SK-MEL-5 (cell line): ENCODE measurements around the gene IZUMO4. TPM values are rescaled to one million over a fixed set of nuclear protein-coding genes. Genes with fewer than 3 reads are reported as not detected.

Source experiments
- DNase-seq: peaks from one replicate; pipeline ENCODE4 v3.0.0-alpha.2; 2016; ENCODE audit warnings: low read depth, low spot score
- in situ Hi-C: cut with HindIII; loops from 2 replicates; pipeline ENCODE4 v1.10.0; 2016; ENCODE audit warnings: low sequenced_read_pairs, high pct_unique_total_duplicates, low pct_unique_long_range_greater_than_20kb
- total RNA-seq: library from RNA; depleted of rRNA; stranded (reverse); fragments of >200 nt; shearing (Covaris generic); gene quantifications from 2 replicates; pipeline ENCODE4 v1.2.3, GENCODE V29; 2014

Gene IZUMO4
- total RNA-seq, 1 experiment from 2014 or later = 0.40 TPM

GRCh38 chr19:2097886-2098327, 1.2 kb downstream of the IZUMO4 start:
- DNase-seq = no peak
- in situ Hi-C loops = no loop called here

GRCh38 chr19:2099054-2099501, 2.4 kb downstream of the IZUMO4 start:
- DNase-seq = no peak
- in situ Hi-C loops = no loop called here

- in situ Hi-C loops = no loop called here
- no peak for DNase-seq
Measured at GRCh38 chr19:2099937-2100718, 3.4 kb downstream of the IZUMO4 start.

- DNase-seq = no peak
- in situ Hi-C loops = no loop called here
Measured at GRCh38 chr19:2100719-2101061, 4.0 kb downstream of the IZUMO4 start.

- in situ Hi-C loops = no loop called here
- DNase-seq = no peak
Measured at GRCh38 chr19:2101417-2102335, 5.0 kb downstream of the IZUMO4 start.

DNA sequence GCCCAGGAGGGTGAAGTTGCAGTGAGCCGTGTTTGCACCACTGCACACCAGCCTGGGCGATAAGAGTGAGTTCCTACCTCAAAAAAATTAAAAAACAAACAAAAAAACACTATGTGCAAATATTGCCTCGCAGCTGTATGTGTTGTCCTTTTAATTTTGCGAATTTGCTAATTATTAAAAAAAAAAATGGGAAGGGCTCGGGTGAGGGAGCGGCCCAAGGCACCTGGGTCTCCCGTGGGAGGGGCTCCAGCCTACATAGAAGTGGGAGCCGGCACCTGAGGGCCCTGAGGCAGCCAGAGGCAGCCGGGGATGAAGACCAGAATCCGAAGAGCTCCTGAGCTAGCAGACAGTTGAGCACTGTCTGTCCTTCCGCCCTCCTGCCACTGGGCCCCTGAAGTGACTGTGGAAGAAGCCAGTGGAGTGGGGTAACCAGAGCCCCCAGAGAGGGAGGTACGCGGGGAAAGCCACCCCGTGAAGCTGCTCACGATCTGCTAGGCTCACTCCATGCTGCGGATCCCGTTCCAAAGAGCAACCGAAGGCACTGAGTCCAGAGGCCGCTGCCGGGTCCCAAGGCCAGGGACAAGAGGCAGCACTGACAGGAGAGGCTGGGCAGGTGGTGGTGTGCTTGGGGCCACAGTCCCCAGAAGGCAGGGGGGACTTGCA, 6.5 kb downstream of the IZUMO4 start:
- no peak for DNase-seq
- in situ Hi-C loops = no loop called here

DNA sequence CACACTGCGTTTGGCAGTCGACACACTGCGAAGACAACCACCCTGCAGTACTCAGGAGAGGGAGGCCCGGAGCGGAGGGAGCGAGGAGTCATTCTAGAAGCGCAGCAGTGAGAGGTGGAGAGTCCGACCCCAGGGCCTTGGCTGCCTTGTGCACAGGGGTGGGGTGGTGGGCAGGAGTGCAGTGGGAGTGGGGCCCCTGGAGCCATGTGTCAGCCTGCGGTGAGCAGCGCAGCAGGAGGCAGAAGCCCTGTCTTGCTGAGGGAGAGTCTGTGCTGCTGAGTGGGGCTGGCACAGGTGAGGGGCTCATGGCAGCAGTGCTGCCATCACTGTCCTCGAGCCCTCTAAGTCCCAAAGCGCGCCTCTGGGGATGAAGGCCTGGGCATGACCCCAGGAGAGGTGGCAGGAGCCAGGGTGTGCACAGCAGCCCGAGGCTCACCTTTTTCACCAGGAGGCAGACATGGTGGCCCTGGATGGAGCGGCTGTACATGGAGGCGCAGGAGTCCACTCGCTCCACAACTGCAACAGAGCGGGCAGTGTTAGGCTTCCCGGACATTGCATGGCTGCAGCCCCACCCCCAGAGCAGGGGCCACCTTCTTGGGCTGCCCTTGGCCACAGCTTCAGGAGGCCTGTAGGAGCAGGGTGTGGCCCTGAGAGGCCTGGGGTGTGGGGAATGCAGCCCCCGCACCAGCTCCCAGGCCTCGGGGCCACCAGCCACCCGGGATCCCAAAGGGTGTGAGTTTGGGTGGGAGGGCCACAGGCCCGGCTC, 11.7 kb downstream of the IZUMO4 start:
- DNase-seq = no peak
- in situ Hi-C loops = no loop called here

DNA sequence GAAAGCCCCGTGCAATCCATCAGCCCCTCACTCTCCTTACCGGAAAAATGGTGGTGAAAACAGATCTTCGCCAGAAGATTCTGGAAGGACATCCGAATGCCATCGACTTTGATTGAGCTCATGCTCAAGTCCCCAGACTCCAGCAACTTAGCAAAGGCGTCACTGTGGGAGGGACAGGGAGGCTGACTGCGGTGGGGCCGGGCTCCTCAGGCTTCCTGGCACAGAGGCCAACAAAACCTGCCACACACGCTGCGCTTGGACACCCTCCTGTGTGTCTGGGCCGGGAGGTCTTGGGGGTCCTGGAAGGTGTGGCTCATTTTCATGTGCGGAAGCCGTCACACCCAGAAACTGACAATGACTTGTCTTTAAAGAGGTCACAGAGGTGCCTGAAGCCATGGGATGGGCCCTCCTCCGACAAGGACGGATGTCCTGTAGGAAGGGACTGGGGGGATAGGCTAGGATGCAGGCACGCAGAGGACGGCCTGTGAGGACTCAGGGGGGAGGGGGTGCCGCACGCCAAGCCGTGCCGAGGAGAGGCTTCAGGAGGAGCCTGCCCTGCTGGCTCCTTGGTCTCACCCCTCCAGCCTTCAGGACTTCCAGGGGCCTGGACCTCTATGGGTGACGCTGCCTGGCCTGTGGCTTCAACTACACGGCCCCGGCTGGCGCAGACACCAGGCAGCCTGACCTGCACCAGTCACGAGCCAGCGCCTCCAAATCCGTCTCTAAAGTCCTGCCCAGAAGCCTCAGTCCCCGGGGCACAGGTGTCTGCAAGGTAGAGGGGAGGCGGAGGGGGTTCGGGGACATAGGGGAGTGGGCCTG, 12.5 kb downstream of the IZUMO4 start:
- DNase-seq = no peak
- in situ Hi-C loops = no loop called here

DNA sequence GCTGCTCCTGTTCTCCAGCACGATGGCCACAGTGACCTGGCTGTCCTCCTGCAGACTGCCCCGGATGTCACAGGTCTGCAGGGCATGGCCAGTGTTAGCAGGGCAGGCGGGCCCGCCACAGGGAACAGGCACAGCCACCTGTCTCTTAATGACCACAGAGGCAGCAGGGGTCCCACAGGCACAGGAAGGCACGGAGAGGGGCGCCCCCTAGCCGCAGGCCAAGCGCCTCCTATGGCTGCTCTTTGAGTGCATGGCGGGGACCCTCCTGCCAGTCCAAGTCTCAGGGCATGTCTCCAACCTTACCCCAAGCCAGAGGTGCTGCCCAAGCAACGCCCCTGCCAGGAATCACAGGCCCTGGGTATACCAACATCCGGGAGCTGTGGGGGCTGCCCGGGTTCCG, 14.1 kb downstream of the IZUMO4 start:
- no peak for DNase-seq
- in situ Hi-C loops = no loop called here

DNA sequence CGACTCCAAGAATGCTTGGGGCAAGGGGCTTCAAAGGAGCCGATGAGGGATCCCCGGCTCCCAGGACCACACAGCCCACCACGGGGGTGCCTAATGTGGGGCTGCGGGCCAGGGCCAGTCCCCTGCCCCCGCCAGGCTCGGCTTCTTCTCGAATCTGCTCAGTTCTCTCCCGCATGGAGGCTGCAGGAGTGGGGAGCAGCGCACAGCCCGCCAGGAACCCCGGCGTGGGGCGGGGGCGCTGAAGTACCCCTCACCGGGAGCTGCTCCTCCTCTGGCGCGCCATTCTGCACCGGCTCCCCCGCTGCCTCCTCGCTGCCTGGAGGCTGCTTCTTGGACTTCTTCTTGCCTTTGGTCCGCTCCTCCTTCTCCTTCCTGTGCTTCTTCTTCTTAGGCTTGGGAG, 14.7 kb downstream of the IZUMO4 start:
- in situ Hi-C loops = no loop called here
- DNase-seq = no peak

DNA sequence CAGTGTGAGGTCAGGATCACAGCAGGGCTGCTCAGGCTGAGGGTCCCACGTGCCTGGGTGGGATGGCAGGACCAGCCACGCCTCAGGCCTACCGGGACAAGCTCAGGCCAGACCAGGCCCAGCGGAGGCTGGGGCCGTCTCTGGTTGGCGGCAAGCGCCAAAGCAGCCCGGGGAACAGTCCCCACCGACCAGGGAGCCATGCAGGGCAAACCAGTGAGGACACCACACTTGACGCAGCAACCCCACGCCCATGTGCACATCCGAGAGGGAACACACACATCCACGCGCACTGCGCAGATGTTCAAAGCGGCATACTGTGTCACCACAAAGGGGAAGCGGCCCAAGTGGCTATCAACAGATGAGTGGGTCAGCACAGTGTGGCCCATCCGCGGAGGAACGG, 15.2 kb downstream of the IZUMO4 start:
- in situ Hi-C loops = no loop called here
- DNase-seq = no peak

DNA sequence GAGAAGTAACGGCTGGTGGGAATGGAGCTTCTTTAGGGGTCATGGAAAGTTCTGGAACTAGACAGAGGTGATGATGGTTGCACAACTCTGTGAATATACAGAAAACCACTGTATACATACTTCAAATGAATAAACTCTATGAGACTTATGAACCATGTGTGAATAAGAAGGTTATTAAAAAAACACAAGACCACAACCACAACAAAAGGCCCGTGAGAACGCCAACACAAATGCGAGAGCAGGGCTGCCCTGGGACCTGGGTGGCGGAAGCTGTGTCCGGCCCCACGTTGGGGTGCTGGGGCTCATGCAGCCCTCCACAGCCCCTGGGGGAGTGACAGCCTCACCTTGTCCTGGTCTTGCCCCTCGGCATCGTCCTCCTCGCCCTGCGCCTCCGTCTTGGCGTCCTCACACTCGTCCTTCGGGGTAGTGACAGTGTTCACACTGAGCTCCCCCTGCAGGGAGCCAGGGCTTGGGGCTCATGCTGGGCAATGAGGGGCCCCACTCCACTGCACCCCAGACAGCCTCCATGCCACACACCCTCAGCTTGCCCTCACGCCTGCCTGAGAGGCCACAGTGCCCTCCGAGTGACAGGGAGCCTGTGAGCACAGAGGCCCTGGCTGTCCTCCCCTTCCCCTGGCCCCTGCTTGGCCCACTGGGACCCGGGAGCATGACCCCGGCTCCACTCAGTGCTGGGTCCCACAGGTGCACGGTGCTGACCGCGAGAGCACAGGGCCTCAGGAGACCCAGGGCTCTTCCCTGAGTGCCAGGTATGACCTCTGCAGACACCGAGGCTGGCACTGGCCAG, 16.0 kb downstream of the IZUMO4 start:
- DNase-seq = no peak
- in situ Hi-C loops = no loop called here

DNA sequence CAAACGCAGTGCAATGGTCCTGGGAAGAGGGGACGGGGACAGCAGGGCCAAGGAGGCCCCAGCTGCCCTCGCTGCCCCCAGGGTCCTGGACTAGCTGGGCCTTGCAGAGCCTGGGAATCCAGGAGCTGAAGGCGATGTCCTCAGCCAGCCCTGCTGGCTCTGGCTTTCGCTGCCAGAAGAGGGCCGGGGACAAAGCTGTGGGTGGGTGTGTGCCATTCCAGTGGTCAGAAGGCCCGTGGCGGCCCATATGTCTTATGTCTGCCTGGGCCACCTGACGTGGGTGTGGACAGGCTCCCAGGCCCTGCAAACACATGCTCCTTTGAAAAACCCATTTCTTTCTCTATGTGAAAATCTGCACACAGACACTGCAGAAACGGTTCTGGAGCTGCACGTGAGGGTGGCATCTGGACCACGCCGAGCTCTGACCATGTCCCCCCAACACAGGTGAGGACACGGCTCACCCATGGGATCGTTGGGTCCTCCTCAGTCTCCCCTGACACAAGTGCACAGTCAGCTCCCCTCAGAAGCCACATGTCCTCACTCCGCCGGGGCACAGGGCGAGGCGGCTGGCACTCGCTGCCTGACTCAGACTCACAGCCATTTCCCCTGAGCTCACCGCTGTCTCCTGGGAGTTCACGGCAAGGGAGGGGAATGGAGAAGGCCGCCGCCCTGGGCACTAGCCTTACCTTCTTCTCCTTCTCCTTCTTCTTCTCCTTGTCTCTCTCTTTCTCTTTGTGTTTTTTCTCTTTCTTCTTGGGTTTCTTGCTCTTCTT, 16.9 kb downstream of the IZUMO4 start:
- DNase-seq = no peak
- in situ Hi-C loops = no loop called here

- in situ Hi-C loops = no loop called here
- no peak for DNase-seq
Measured at GRCh38 chr19:2114218-2114617, 17.5 kb downstream of the IZUMO4 start.

GRCh38 chr19:2114821-2115220, 18.1 kb downstream of the IZUMO4 start:
- DNase-seq = no peak
- in situ Hi-C loops = no loop called here
